HepG2 (cell line): Measurements from ENCODE around the gene PKMYT1. TPM values are rescaled to one million over a fixed set of nuclear protein-coding genes. Genes with fewer than 3 reads are reported as not detected.

Source experiments
- RAD51 ChIP-seq: fragments of 450-650 bp; IDR thresholded peaks from 2 replicates; pipeline ENCODE4 v1.6.1; 2016; ENCODE audit warnings: borderline replicate concordance
- polyA plus RNA-seq, 8 experiments: library from polyadenylated mRNA; depleted of rRNA in 3 of 8; stranded (reverse) in 7 of 8; unstranded in 1 of 8; fragments of >200 nt; fragmentation: Illumina TruSeq in 4 of 8; extraction: Trizol in 4 of 8; gene quantifications; 2 replicates each; pipeline versions ENCODE4 v1.2.1 to v1.2.3, GENCODE V29; 2011 to 2016; ENCODE audit warnings: low read depth in 4 of 8, missing spikeins in 1 of 8, mixed read lengths in 1 of 8; ENCODE audit not compliant: insufficient read depth in 1 of 8
- total RNA-seq, 5 experiments: library from RNA; depleted of rRNA; stranded (reverse); fragments of >200 nt; fragmentation: Illumina TruSeq; extraction: Trizol; gene quantifications; 2 replicates each; pipeline ENCODE4 v1.2.3, GENCODE V29; 2016; ENCODE audit warnings: low read depth in 1 of 5
- TF ChIP-seq, protein P1 (sequence below): sonication (generic); formaldehyde crosslinking; IDR thresholded peaks from 2 replicates; pipeline ENCODE4 v1.4.0; 2020; ENCODE audit warnings: mild to moderate bottlenecking, missing genetic modification reagents
- TF ChIP-seq, protein P2 (sequence below): sonication (generic); formaldehyde crosslinking; conservative IDR thresholded peaks from 2 replicates; pipeline ENCODE4 v1.4.0; 2020; ENCODE audit warnings: missing genetic modification reagents
- TF ChIP-seq, protein P3 (sequence below): sonication (generic); formaldehyde crosslinking; IDR thresholded peaks from 2 replicates; pipeline ENCODE4 v1.5.0; 2020; ENCODE audit warnings: missing genetic modification reagents
- TF ChIP-seq, protein P4 (sequence below): sonication (generic); formaldehyde crosslinking; IDR thresholded peaks from 2 replicates; pipeline ENCODE4 v1.4.0; 2020; ENCODE audit warnings: mild to moderate bottlenecking, missing genetic modification reagents, borderline replicate concordance
- TF ChIP-seq, protein P5 (sequence below): sonication (generic); formaldehyde crosslinking; IDR thresholded peaks from 2 replicates; pipeline ENCODE4 v1.5.0; 2020; ENCODE audit warnings: mild to moderate bottlenecking, missing genetic modification reagents
- TF ChIP-seq, protein P6 (sequence below): IDR thresholded peaks from 2 replicates; pipeline ENCODE4 v1.6.1; 2012; ENCODE audit warnings: low read depth, low read length, improper control_type of control experiment

PKMYT1 gene
- total and polyA plus RNA-seq, 2 of the 13 experiments (the other 11 are each of a cell fraction or from before 2014, with no cell fraction given), result 7.0 to 27.8 TPM

DNA sequence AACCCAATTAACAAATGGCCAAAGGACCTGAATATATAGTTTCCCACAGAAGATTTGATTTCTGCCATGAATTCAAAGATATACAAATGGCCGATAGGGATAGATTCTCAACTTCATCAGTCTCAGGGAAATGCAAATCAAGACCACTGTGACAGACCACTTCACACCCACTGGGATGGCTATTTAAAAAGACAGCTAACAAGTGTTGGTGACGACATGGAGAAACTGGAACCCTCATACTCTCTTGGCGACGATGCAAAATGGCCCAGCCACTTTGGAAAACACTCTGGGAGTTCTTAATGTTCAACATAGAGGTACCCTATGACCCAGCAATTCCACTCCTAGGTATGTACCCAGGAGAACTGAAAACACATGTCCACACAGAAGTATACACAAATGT lies 33.6 kb downstream of the PKMYT1 start (continued):
- TF ChIP-seq, protein P1, sequence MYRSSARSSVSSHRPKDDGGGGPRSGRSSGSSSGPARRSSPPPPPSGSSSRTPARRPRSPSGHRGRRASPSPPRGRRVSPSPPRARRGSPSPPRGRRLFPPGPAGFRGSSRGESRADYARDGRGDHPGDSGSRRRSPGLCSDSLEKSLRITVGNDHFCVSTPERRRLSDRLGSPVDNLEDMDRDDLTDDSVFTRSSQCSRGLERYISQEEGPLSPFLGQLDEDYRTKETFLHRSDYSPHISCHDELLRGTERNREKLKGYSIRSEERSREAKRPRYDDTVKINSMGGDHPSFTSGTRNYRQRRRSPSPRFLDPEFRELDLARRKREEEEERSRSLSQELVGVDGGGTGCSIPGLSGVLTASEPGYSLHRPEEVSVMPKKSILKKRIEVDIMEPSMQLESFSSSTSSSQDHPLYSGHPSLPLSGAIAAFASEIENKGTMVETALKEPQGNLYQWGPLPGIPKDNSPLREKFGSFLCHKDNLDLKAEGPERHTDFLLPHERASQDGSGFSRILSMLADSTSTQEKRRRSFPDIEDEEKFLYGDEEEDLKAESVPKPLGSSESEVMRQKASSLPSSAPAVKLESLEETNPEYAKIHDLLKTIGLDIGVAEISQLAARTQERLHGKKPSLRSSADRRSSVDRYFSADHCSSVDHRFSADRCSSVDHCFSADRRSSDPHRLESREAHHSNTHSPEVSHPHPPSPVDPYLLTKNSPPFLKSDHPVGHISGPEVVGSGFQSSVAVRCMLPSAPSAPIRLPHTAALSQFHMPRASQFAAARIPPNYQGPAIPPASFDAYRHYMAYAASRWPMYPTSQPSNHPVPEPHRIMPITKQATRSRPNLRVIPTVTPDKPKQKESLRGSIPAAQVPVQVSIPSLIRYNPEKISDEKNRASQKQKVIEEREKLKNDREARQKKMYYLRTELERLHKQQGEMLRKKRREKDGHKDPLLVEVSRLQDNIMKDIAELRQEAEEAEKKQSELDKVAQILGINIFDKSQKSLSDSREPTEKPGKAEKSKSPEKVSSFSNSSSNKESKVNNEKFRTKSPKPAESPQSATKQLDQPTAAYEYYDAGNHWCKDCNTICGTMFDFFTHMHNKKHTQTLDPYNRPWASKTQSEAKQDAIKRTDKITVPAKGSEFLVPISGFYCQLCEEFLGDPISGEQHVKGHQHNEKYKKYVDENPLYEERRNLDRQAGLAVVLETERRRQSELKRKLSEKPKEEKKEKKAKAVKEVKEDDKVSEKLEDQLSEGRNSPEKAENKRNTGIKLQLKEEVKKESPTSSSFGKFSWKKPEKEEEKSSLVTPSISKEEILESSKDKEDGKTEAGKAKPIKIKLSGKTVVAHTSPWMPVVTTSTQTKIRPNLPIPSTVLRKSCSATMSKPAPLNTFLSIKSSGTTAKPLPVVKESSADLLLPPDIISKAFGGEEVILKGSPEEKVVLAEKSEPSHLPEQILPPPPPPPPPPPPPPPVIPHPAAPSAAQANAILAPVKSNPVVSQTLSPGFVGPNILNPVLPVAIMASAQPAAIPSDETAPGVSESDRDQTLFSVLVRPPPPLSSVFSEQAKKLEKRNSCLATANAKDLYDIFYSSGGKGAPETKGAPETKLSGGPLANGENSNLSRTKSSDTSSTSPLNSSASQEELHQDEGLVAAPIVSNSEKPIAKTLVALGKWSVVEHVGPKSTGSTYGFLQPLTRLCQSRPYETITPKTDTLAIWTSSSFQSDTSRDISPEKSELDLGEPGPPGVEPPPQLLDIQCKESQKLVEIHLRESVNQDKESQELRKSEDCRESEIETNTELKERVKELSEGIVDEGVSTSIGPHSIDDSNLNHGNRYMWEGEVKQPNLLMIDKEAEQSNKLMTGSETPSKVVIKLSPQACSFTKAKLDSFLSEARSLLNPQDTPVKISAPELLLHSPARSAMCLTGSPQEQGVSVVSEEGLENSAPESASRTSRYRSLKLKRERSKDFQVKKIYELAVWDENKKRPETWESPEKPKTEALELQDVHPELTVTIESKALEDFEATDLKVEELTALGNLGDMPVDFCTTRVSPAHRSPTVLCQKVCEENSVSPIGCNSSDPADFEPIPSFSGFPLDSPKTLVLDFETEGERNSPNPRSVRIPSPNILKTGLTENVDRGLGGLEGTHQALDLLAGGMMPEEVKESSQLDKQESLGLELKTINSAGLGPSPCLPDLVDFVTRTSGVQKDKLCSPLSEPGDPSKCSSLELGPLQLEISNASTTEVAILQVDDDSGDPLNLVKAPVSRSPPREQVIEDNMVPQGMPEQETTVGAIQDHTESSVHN, result no peak
- TF ChIP-seq RAD51, result no peak
- TF ChIP-seq, protein P2, sequence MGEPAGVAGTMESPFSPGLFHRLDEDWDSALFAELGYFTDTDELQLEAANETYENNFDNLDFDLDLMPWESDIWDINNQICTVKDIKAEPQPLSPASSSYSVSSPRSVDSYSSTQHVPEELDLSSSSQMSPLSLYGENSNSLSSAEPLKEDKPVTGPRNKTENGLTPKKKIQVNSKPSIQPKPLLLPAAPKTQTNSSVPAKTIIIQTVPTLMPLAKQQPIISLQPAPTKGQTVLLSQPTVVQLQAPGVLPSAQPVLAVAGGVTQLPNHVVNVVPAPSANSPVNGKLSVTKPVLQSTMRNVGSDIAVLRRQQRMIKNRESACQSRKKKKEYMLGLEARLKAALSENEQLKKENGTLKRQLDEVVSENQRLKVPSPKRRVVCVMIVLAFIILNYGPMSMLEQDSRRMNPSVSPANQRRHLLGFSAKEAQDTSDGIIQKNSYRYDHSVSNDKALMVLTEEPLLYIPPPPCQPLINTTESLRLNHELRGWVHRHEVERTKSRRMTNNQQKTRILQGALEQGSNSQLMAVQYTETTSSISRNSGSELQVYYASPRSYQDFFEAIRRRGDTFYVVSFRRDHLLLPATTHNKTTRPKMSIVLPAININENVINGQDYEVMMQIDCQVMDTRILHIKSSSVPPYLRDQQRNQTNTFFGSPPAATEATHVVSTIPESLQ (CRISPR knock-in tag), result no peak
- TF ChIP-seq, protein P3, sequence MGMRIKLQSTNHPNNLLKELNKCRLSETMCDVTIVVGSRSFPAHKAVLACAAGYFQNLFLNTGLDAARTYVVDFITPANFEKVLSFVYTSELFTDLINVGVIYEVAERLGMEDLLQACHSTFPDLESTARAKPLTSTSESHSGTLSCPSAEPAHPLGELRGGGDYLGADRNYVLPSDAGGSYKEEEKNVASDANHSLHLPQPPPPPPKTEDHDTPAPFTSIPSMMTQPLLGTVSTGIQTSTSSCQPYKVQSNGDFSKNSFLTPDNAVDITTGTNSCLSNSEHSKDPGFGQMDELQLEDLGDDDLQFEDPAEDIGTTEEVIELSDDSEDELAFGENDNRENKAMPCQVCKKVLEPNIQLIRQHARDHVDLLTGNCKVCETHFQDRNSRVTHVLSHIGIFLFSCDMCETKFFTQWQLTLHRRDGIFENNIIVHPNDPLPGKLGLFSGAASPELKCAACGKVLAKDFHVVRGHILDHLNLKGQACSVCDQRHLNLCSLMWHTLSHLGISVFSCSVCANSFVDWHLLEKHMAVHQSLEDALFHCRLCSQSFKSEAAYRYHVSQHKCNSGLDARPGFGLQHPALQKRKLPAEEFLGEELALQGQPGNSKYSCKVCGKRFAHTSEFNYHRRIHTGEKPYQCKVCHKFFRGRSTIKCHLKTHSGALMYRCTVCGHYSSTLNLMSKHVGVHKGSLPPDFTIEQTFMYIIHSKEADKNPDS (CRISPR knock-in tag), result no peak
- TF ChIP-seq, protein P4, sequence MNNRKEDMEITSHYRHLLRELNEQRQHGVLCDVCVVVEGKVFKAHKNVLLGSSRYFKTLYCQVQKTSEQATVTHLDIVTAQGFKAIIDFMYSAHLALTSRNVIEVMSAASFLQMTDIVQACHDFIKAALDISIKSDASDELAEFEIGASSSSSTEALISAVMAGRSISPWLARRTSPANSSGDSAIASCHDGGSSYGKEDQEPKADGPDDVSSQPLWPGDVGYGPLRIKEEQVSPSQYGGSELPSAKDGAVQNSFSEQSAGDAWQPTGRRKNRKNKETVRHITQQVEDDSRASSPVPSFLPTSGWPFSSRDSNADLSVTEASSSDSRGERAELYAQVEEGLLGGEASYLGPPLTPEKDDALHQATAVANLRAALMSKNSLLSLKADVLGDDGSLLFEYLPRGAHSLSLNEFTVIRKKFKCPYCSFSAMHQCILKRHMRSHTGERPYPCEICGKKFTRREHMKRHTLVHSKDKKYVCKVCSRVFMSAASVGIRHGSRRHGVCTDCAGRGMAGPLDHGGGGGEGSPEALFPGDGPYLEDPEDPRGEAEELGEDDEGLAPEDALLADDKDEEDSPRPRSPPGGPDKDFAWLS, result no peak
- TF ChIP-seq, protein P5, sequence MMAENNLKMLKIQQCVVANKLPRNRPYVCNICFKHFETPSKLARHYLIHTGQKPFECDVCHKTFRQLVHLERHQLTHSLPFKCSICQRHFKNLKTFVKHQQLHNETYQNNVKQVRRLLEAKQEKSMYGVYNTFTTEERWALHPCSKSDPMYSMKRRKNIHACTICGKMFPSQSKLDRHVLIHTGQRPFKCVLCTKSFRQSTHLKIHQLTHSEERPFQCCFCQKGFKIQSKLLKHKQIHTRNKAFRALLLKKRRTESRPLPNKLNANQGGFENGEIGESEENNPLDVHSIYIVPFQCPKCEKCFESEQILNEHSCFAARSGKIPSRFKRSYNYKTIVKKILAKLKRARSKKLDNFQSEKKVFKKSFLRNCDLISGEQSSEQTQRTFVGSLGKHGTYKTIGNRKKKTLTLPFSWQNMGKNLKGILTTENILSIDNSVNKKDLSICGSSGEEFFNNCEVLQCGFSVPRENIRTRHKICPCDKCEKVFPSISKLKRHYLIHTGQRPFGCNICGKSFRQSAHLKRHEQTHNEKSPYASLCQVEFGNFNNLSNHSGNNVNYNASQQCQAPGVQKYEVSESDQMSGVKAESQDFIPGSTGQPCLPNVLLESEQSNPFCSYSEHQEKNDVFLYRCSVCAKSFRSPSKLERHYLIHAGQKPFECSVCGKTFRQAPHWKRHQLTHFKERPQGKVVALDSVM (CRISPR knock-in tag), result no peak
- TF ChIP-seq, protein P6, sequence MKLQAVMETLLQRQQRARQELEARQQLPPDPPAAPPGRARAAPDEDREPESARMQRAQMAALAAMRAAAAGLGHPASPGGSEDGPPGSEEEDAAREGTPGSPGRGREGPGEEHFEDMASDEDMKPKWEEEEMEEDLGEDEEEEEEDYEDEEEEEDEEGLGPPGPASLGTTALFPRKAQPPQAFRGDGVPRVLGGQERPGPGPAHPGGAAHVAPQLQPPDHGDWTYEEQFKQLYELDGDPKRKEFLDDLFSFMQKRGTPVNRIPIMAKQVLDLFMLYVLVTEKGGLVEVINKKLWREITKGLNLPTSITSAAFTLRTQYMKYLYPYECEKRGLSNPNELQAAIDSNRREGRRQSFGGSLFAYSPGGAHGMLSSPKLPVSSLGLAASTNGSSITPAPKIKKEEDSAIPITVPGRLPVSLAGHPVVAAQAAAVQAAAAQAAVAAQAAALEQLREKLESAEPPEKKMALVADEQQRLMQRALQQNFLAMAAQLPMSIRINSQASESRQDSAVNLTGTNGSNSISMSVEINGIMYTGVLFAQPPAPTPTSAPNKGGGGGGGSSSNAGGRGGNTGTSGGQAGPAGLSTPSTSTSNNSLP, result no peak
